NCI-H774 (cell line): ENCODE results near the gene OGA.

ENCODE experiments used
- DNase-seq: peaks from one replicate; lab custom pipeline; 2025; lab: John Stamatoyannopoulos, UW

Gene OGA

DNA sequence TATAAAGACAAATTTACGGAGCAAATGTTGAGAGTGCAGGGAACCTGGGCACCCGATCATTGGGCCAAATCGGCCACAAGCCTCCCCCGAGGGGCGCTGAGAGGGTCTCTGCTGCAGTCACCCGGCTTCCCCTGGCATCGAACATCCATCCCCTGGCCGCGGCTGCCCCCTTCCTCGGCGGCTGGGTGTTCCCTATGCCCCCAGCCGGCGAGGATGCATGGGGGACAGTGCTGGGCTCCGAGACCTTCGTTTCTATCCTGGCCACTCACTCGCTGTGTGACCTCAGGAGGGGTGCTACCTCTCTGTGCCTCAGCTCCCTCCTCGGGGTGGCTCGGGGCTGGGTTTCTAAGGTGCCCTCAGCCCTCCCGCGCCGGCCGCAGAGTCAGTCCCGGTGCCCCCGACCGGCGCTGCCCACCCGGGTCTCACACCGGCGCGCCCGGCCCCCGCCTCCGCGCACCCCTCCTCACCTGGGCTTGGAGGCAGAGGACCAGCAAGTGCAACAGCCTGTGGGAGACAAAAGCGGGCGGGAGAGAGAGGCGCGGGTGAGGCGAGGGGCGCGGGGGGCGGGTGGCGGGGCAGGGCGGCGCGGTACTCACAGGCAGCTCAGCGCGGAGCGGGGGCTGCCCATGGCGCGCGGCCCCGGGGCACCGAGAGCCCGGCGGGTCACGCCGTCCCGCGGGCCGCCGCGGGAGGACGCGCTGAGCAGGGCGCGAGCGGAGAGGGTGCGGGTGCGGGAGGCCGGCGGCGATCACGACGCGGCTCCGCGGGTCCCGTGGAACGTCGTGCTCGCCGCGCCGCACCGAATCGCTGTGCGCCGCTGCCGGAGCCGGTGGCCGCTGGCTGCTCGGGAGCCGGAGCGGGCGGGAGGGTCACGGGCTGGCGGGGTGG, 42.7 kb downstream of the OGA start, which contains the start of gene FGF8:
TSS of gene FGF8 (minus strand) at position 842 of the 888 bp plus-strand sequence. CDS start at position 628, 214 bp downstream.
- DNase-seq: no peak

DNA sequence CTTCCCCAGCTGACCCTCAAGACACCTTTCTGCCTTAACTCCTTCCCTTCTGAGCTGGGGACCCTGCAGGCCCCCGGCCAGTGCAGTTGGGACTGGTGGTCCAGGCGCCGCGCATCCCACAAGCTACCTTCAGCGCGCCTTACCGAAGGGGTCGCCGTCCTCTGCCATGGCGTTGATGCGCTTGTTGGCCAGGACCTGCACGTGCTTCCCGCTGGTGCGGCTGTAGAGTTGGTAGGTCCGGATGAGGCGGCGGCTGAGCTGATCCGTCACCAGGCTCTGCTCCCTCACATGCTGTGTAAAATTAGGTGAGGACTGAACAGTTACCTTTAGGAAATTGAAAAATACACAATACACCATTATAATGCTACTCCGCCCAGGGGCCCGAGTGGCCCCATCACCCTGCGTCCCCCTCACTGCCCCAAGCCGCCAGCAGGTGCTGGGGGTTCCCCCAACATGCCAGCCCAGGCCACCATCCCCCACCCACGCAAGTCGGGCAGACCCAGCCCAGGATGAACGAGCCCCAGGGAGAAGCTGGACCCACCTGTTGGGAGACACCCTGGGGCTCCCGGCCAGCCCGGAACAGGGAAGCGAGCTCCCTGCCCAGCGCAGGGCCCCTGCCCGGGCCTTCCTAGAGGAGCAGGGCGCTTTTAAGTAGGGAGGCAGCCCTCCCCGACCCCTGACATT, 43.5 kb downstream of the OGA start:
- no peak for DNase-seq

DNA sequence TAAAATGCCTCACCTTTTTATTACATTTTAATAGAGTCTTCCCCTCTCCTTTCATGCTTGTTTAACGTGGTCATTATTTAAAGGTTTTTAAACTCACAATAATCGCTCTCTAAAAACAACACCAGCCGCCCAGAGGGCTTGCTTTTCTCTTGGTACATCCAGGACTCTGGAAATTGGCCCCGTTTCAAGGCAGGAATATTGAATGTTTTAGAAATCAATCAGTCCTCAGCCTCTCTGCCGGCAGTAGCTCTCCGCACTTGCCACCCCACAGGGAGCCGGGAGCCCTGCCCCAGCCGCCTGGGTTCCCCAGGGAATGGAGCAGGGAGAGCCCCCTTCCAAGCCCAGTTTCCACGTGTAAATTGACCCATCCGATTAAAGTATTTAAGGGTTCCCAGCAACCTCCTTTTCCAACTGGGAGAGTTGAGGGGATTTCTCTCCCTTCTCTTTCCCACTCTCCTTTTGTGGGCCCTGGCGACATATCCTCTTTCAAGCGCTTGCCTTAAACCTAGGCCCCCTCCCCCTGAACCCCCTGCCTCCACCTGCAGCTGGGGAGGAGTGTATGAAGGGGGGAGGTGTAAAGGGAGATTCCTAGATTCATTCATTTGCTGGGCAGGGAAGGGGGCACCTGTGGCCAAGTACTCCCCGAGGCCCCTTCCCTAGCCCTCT, 44.2 kb downstream of the OGA start:
- DNase-seq: no peak

DNA sequence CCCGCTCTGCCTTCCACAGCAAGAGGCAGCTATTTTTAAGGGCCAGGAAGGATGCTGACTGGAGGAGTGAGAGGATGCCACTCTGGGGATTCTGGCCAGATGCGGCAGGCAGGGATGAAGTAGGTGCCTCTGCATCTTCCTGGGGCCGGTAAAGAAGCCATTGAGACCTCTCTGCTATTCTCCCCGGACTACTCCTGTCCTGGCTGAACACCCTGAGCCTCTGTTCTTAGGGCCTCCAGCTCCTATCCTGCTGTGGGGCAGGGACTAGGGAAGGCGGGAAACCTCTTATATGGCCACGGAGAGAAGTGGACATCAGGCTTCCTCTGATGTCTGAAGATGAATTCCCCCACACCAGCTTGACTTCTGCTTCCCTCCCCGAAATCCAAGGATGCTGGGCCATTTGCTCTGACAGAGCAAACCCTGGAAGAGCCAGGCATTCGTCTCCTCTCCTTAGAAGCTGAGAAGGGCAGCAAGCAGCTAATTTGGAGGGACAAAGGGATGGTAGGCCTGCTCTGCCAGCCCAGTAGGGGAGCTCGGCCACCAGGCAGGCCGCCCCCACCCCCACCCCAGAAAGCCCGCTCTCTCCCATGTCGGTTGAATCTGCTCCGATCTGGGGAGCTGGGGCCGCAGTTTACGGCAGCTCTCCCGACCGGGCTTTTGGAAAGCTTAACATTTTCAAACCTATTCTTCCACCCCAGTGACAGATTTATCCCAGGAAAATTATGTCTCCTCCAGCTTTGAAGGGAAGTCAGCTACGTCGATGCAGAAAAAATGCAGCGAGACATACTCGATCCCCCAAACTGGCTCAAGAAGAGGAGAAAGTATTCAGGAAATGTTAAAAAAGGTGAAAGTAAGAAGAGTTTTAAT, 45.1 kb downstream of the OGA start:
- DNase-seq: no peak

DNA sequence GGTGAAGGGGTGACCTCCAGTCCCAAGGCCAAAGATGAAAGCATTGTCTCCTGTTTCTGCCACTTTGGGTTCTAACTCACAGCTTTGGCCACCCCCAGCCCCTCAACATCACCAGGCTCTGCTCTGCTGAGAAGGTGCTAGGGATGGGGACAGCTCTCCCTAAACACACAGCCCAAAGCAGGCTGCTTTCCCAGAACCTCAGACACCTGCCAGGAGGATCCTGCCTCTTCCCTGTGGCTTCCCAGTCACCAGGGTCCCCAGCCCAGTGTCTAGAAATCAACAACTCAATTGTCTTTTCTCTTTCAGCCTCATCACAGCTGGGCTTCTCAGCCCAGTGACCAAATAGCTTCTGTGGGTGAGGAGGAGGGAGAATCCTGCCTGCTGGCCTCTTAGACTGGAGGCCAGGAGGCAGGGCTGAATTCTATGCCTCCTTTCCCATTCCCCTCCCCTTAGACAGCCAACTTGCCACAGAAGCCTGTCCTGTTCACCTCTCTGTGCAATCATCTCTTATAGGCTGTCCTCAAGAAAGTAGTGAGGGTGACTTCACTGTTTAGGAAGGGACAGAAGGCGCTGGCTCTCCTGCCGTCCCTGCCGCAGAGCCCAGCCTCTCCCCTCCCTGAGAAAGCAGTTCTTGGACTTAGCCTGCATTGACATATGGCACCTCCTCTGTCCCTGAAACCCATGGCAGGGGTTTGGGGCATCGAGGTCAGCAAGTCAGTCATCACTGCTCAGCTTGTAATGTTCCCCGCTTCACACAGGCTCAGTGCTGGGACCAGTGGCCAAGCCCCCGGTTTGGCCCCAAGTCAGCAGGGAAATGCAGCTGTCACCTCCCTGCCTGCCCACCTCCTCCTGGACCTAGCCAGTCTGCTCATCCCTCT, 46.0 kb downstream of the OGA start:
- DNase-seq: no peak

DNA sequence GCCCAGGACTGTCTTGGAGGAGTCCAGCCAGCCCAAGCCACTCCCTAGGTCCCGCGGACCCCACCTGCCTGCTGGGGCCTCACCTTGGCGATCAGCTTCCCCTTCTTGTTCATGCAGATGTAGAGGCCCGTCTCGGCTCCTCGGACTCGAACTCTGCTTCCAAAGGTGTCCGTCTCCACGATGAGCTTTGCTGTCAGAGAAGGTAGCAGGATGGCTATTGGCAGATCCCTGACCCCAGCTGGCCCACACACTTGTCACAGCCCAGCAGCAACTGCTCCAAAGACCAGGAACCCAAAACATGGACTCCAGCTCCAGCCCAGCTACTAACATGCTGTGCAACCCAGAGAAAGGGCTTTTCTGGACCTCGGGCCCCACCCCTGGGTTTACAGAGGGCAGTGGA, 46.9 kb downstream of the OGA start:
- DNase-seq: no peak

DNA sequence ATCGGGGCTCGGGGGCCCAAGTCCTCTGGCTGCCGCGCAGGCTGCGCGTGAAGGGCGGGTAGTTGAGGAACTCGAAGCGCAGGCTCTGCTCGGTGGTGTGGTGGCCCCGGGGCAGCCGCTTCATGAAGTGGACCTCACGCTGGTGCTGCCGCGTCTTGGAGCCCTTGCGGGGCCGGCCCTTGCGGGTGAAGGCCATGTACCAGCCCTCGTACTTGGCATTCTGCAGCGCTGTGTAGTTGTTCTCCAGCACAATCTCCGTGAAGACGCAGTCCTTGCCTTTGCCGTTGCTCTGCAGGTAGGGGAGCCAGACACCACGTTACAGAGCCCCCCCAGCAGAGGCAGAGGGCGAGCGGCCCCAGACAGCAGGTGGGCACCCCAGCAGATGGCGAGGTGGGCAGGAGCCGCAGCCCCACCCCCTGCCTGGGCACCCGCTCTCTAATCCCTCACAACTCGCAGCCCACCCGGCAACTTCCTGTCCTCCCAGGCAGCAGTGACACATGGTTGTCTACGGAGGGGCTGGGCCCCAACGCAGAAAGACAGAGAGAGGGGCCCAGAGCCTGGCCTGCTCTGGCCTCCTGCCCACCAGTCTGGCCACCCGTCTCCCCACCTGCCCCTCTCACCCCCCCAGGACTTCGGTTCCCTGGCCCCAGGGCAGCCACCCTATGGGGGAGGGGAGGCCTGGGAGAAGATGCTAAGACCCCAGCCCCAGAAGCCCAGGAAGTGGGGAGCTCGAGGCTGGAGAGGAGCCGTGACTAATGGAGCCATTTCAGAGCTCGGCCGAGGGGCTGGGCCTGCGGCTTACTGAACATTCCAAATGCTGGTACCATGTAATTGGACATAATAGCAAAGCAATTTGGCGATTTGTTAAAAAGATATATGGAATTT, 47.7 kb downstream of the OGA start:
- no peak for DNase-seq

DNA sequence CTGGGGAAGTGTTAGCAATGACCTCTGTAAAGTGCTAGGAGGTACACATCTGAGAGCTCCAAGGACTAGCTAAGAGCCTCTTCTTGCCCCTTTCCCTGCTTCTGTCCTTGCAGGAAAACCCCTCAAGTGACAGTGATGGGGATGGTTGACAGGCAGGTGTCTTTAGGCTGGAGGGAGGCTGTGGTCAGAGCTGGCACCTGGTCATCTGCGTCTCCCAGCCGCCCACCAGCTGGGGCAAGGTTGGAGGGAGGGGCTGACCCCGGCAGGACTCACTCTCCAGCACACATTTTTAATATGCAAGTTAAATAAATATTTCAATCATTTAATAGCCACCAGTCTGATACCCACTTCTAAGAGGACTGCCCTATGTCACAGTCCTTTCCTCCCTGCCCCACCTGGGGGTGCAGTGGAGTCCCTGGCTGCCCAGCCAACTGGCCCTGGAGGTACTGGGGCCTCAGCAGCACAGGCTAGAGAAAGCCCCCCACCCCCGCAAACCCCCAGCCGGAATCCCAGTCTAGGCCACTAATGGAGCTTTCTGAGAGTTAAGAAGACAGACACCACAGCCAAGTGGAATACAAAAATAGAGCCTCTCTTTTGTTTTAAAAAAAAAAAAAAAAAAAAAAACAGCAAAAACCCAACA, 48.6 kb downstream of the OGA start:
- DNase-seq: no peak

DNA sequence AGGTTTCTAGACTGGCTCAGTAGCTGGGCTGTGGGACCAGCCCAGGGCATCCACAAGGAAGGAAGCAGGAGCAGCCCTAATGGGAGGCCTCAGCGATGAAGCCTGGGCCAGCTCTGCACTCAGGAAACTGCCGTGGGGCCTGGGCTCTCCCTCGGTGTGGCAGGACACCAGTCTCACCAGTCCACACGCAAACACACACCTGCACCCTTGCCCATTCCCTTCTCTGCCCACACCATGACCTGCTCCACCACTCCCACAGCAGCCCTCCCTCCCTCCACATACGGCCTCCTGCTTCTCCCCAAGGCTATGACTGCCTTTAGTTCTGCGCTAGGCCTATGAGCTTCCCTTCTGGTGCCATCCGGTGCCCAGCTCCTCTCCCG, 49.5 kb downstream of the OGA start:
- DNase-seq: no peak

DNA sequence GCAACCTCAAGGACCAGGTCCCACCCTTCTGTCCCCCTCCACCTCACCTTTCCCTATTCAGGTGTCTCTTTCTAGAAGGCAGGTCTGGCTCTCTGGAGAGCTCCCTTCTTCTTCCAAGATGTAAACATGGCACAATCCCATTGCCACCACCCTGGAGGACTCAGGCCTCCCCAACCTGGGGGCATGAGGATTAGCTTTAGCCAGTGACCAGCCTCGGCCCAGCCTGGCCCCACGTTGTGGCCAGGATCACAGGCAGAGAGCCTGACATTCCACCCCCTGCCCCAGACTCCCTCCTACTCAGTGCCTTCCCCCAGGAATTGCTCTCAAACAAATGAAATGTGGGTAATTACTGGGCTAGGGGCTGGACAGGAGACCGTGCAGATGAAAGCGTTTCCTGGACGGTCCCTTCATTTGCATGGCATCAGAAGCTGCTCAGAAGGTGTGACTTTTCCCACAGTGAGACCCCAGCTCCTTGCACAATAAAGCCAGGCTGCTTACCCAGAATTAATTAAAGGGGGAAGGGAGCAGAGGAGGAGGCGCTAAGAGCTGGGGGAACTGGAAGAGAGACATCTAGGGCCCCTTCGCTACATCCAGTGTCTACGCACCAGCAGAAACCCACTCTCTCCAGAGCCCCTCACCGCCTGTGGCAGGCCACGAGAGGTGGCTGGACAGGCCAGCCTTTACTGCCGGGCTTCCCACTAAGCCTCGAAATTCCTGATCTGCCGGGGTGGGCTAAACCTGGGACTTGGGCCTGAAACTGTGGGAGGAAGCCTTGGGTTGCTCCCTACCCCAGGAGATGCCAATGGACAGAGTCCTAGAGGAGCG, 50.1 kb downstream of the OGA start:
- DNase-seq: no peak

DNA sequence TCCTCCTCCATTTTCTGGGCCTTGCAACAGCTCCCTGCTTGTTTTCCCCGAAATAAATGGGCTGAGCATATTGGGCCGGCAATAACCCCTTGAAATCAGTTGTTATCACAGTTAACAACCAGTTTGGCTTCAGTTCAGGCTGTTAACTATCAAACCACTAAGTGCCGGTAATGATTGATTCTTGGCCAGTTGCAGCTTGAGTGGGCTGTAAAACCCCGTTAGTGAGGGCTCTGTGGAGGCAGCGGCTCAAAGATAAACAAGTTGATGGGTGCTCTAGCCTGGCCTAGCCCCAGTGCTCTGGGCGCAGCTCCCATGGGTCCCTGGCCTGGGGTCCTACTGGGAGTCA, 50.7 kb downstream of the OGA start:
- no peak for DNase-seq

DNA sequence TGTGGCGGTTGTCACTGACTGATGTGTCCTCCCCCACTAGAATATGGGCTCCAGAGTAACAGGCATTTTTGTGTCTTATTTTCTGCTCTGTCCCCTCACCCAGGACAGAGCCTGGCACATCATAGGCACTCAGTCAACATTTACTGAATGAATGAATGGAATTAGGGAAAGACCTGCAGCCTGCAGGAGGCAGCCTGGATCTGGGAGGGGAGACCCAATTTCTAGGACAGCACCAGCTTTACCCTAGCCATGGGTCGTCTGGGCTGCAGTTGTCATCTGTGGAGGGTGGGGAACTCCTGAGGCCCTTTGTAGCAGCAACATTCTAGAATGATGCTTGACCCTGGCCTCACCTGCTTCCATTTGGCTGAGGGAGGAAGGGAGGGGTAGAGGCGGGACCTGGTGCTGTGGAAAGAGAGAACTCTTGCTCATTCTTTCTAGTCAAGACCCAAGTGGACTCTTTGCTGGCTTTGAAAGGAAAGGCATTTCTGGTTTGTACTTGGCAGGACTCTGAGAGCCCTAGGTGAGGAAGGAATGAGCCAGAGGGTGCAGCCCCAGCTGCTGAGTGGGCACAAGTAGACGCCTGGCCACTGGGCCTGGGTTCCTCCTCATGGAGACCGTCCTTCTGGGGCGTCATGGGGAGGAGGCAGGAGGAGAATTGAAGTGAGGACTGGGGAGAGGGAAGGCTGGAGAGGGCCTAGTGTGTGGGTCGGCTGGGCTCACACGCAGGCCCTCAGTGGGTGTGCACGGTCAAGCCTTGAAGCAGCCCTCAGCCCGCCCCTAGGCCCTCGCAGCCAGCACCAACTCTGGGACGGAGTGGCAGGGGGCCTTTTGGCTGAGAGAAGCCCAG, 51.3 kb downstream of the OGA start:
- DNase-seq: no peak

DNA sequence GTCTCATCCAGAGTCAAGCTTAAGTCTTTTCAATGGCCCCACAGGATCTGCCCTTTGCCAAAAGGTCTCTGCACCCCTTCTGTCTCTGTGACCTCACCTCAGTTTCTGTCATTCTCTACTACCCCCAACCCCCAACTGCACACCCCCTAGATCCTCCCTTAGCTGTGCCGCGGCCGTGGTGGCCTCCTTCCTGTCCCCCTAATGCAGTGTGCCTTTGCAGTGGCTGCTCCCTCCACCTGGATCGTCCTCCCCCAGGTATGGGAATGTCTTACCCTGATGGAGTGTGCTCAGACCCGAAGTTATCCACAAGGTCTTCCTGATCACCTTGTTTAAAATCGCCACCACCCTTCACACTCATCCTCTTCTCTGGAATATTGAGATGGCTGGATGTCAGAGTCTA, 51.9 kb downstream of the OGA start:
- no peak for DNase-seq

DNA sequence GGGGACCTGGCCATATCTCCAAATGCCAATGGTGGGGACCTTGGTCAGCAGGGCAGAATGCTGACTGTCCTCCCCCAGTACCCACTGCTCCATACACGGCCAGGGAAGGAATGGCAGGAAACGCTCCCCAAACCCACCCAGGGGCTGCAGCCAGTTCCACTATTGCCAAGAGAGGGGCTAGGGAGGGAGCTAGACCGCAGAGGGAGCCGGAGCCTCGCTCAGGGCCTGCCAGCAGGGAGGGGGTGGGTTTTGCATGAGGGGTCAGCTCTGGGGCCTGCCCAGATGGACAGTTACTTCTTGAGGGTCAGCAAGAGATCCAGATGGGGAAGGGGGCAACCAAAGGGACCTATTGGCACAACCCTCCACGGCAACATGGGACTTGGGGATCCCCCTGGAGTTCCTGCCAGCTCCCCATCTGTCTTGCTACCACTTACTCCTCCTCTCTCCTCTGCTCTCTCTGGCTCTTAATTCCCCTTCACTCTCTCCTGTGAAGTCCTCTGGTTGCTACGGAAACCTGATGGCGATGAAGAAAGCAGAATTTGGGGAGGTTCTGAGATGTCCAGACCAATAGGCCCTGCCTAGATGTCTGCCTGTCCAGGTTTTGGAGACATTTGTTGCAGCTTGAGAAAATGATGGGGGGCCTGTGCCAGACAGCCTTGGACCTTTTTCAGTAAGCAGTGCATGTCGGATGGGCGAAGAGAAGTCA, 55.0 kb downstream of the OGA start:
- DNase-seq: no peak

DNA sequence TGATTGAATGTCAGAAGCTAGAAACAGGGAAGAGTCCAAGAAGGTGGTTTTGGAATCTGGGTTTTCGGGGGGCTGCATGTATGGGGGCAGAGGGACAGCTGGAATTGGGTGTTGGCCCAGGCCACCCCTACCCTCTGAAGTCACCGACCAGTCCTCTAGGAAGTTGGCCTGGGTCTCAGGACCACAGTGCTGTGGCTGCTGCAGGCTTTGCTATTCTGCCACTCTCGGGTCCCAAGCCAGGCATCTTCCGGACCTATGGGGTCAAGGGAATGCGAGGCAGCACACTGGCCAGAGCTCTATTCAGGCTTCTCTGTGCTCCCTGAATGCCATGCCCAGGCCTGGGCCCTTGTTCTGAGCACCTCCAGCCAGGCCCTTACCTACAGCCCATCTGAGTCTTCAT, 55.5 kb downstream of the OGA start:
- no peak for DNase-seq

DNA sequence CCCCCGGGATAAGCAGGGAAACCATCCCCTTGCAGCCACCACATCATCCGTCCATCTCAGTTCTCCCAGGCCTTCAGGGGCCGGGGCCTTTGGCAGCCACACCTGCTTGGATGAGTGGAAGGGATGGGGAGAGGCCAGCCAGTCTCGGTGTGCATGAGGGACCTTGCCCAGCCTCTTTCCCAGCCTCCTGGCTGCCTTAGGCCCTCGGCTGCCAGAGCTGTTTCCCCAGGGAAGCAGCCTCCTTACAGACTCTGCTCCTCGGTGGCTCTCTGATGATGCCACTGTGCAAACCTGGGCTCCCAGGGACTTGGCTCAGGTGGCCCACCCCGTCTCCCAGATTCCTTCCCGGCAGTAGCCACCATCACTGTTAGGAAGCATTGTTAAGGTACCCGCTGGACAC, 57.0 kb downstream of the OGA start:
- no peak for DNase-seq

DNA sequence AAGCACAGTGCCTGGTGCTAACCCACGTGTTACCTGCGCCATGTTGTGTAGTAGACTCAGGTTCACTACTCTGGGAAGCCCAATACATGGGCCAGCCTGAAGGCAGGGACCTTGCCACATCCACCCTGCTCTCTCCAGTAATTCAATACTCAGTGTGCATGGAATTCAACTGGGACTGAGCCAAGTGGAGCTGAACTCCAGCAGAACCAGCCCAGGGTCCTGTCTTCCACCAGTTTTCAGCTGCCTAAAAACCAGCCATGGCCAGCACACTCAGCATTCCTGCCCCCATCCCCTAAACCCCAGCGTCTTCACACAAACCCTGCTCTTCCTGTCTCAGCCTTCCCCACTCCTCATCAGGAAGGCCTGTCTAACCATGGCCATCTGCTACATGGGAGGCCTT, 57.7 kb downstream of the OGA start:
- no peak for DNase-seq
